K562 (cell line): Measurements from ENCODE around the gene TBC1D5. TPM values are rescaled to one million over a fixed set of nuclear protein-coding genes. Genes with fewer than 3 reads are reported as not detected.

ENCODE experiments used
- ATF1 ChIP-seq, 2 experiments: fragments of 450-650 bp in 1 of 2; IDR thresholded peaks; 2 replicates each; pipeline ENCODE4 v1.6.1; 2016; ENCODE audit warnings: missing compliant biosample characterization in 1 of 2, missing genetic modification characterization in 1 of 2
- CBX2 ChIP-seq: fragments of 200-600 bp; sonication (generic); IDR thresholded peaks from one replicate; pipeline ENCODE4 v1.6.1; 2012; ENCODE audit warnings: mild to moderate bottlenecking, low read length, inconsistent platforms; ENCODE audit not compliant: insufficient read depth, poor library complexity, severe bottlenecking
- FOSL1 ChIP-seq: fragments of 200-800 bp; sonication (Bioruptor generic); conservative IDR thresholded peaks from 2 replicates; pipeline ENCODE4 v1.6.1; 2016; ENCODE audit warnings: missing genetic modification characterization, missing compliant biosample characterization
- FOXK1 ChIP-seq: sonication (generic); formaldehyde crosslinking; IDR thresholded peaks from 2 replicates; pipeline ENCODE4 v1.8.0; 2022; ENCODE audit warnings: missing genetic modification reagents, mild to moderate bottlenecking, borderline replicate concordance
- HBP1 ChIP-seq: fragments of 450-650 bp; formaldehyde crosslinking; IDR thresholded peaks from 2 replicates; pipeline ENCODE4 v1.4.0; 2022; ENCODE audit warnings: missing genetic modification characterization
- HNRNPLL ChIP-seq: fragments of 200-400 bp; formaldehyde crosslinking; IDR thresholded peaks from 2 replicates; pipeline ENCODE4 v1.6.1; 2017; ENCODE audit warnings: low read length, low read depth, mild to moderate bottlenecking; ENCODE audit not compliant: poor library complexity, severe bottlenecking
- MAFK ChIP-seq: IDR thresholded peaks from 2 replicates; pipeline ENCODE4 v1.6.1; 2011; ENCODE audit warnings: low read length, improper control_type of control experiment
- SAP30 ChIP-seq: fragments of 200-600 bp; sonication (generic); IDR thresholded peaks from 2 replicates; pipeline ENCODE4 v1.6.1; 2012; ENCODE audit warnings: borderline replicate concordance, low read depth, mild to moderate bottlenecking, moderate library complexity, low read length, control low read depth, inconsistent platforms; ENCODE audit not compliant: insufficient read depth, poor library complexity, severe bottlenecking
- TAF1 ChIP-seq: IDR thresholded peaks from 2 replicates; pipeline ENCODE4 v1.6.1; 2011; ENCODE audit warnings: mild to moderate bottlenecking, low read length, moderate library complexity; ENCODE audit not compliant: insufficient read depth, control insufficient read depth, severe bottlenecking; ENCODE audit errors: extremely low read depth
- ZBTB40 ChIP-seq, 2 experiments: fragments of 450-650 bp in 1 of 2; sonication (generic) in 1 of 2; formaldehyde crosslinking in 1 of 2; IDR thresholded peaks; 2 replicates each; pipeline versions ENCODE4 v1.7.1 to v1.9.0; 2016 to 2022; ENCODE audit warnings: inconsistent platforms in 1 of 2, mild to moderate bottlenecking in 1 of 2, missing genetic modification reagents in 1 of 2
- ZNF217 ChIP-seq: sonication (generic); formaldehyde crosslinking; IDR thresholded peaks from 2 replicates; pipeline ENCODE4 v1.8.0; 2022; ENCODE audit warnings: mild to moderate bottlenecking, missing genetic modification reagents
- polyA plus RNA-seq, 8 experiments: library from polyadenylated mRNA; depleted of rRNA in 4 of 8; stranded (reverse) in 5 of 8; unstranded in 3 of 8; fragments of >200 nt; fragmentation: Nextera tagmentation in 2 of 8; fragmentation: Illumina TruSeq in 1 of 8; extraction: Ambion mirVana in 2 of 8; extraction: Trizol in 1 of 8; gene quantifications; 2 replicates each; pipeline versions ENCODE4 v1.2.1 to v1.2.3, GENCODE V29; 2011 to 2014; ENCODE audit warnings: inconsistent platforms in 1 of 8, missing spikeins in 1 of 8
- total RNA-seq, 7 experiments: library from RNA; depleted of rRNA in 6 of 7; stranded (reverse); fragments of >200 nt in 6 of 7; fragmentation: Illumina TruSeq in 2 of 7; extraction: Trizol in 2 of 7; gene quantifications; 2 replicates each; pipeline versions ENCODE4 v1.2.1 to v1.2.3, GENCODE V29; 2011 to 2021; ENCODE audit warnings: low replicate concordance in 1 of 7
- TF ChIP-seq, protein P1 (sequence below): fragments of 450-650 bp; IDR thresholded peaks from 2 replicates; pipeline ENCODE4 v1.6.1; 2016; ENCODE audit warnings: borderline replicate concordance

The TBC1D5 gene
- total and polyA plus RNA-seq, 9 of the 15 experiments (the other 6 are each of a cell fraction or from before 2014, with no cell fraction given) = 2.9 to 38.1 (median 25.6) TPM

GRCh38 chr3:17442332-17443049 lies 299.9 kb downstream of the TBC1D5 start (continued):
- TF ChIP-seq ZBTB40 (IDR thresholded peaks at IDR 0.05) (0 out of 2 replicates have a peak, but pooled peaks have one; percentile 42), ZBTB40 (CRISPR knock-in tag; IDR thresholded peaks at IDR 0.05) (no peak), FOXK1 (CRISPR knock-in tag) (no peak), SAP30 (no peak), HBP1 (CRISPR knock-in tag) (peak; percentile 89; the same call in 1 of the 2 replicates), ZNF217 (CRISPR knock-in tag) (no peak), MAFK (peak; percentile 46; the same call in 1 of the 2 replicates), HNRNPLL (no peak), ATF1 (CRISPR knock-in tag; IDR thresholded peaks at IDR 0.05) (no peak), ATF1 (tag; IDR thresholded peaks at IDR 0.05) (no peak; the same call in 1 of the 2 replicates), CBX2 (no peak), FOSL1 (tag) (0 out of 2 replicates have a peak, but pooled peaks have one; percentile 13), TAF1 (peak; percentile 12)
- TF ChIP-seq, protein P1, sequence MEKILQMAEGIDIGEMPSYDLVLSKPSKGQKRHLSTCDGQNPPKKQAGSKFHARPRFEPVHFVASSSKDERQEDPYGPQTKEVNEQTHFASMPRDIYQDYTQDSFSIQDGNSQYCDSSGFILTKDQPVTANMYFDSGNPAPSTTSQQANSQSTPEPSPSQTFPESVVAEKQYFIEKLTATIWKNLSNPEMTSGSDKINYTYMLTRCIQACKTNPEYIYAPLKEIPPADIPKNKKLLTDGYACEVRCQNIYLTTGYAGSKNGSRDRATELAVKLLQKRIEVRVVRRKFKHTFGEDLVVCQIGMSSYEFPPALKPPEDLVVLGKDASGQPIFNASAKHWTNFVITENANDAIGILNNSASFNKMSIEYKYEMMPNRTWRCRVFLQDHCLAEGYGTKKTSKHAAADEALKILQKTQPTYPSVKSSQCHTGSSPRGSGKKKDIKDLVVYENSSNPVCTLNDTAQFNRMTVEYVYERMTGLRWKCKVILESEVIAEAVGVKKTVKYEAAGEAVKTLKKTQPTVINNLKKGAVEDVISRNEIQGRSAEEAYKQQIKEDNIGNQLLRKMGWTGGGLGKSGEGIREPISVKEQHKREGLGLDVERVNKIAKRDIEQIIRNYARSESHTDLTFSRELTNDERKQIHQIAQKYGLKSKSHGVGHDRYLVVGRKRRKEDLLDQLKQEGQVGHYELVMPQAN = peak; percentile 41; the same call in 1 of the 2 replicates
